Testis (tissue), 3 donors: ENCODE measurements around the gene PRR18. TPM values are rescaled to one million over a fixed set of nuclear protein-coding genes. Genes with fewer than 3 reads are reported as not detected.

Source experiments
- DNase-seq: peaks from one replicate; pipeline ENCODE4 v3.0.0-alpha.2; 2019
- H3K27ac ChIP-seq, 2 donors: fragments of 200-600 bp; sonication (generic); one replicate each; pipeline ENCODE4 v1.5.1; 2019
- H3K27me3 ChIP-seq: fragments of 200-600 bp; sonication (generic); one replicate; pipeline ENCODE4 v1.5.1; 2019
- H3K36me3 ChIP-seq: fragments of 200-600 bp; sonication (generic); one replicate; pipeline ENCODE4 v1.5.1; 2017; ENCODE audit warnings: low read depth; ENCODE audit errors: missing control alignments
- H3K4me1 ChIP-seq: fragments of 200-600 bp; sonication (generic); one replicate; pipeline ENCODE4 v1.5.1; 2019
- H3K4me3 ChIP-seq, 2 donors: fragments of 200-600 bp; sonication (generic); one replicate each; pipeline ENCODE4 v1.5.1; 2017 to 2019
- H3K9me3 ChIP-seq: fragments of 200-600 bp; sonication (generic); one replicate; pipeline ENCODE4 v1.5.1; 2017
- CTCF ChIP-seq, 3 experiments: fragments of 450-650 bp in 2 of 3; fragments of 200-600 bp in 1 of 3; sonication (generic) in 1 of 3; IDR thresholded peaks; one replicate each; pipeline ENCODE4 v1.5.1; 2016 to 2019; ENCODE audit warnings: antibody characterized with exemption in 3 of 3, mild to moderate bottlenecking in 2 of 3, moderate library complexity in 1 of 3
- POLR2A ChIP-seq: fragments of 450-650 bp; IDR thresholded peaks from one replicate; pipeline ENCODE4 v1.6.1; 2017; ENCODE audit warnings: antibody characterized with exemption, mild to moderate bottlenecking, moderate library complexity
- WGBS, 2 donors: methylation state at CpG; one replicate each; pipeline ENCODE4 v1.1.5; 2018; 5-methylcytosine and 5-hydroxymethylcytosine counted together
- intact Hi-C: fragments of 100-400 bp; cut with DNase I; formaldehyde crosslinking; loops from one replicate; pipeline ENCODE4 v1.15.1; 2023; ENCODE audit warnings: low total_unique reads
- polyA plus RNA-seq: library from polyadenylated mRNA; stranded (reverse); fragments of 350-450 nt; fragmentation: Illumina TruSeq; extraction: RNeasy Lipid Tissue Mini Kit (QIAGEN cat#74804); gene quantifications from one replicate; pipeline ENCODE4 v1.2.3, GENCODE V29; 2014; ENCODE audit warnings: low read depth, low replicate concordance; ENCODE audit not compliant: insufficient read depth
- total RNA-seq, 2 donors: library from RNA; depleted of rRNA; stranded (reverse); fragments of >200 nt; gene quantifications; one replicate each; pipeline ENCODE4 v1.2.3, GENCODE V29; 2016

The PRR18 gene
- total and polyA plus RNA-seq, 3 donors from 2014 or later, result 0.16 to 0.62 (median 0.39) TPM

GRCh38 chr6:166269301-166270039 lies 38.7 kb downstream of the PRR18 start:
- WGBS, 2 donors, result 80 to 84% methylated on average over 14 to 15 of the region's 15 CpGs
- TF ChIP-seq CTCF (IDR thresholded peaks at IDR 0.05) (no peak), POLR2A (no peak)
- Histone ChIP-seq H3K4me3 (no peak overlapping the region), H3K9me3 (no peaks in the 10 kb centered on the region), H3K36me3 (no peaks in the 10 kb centered on the region), H3K27ac (no peak overlapping the region), H3K4me1 (no peaks in the 10 kb centered on the region), H3K27me3 (no peaks in the 10 kb centered on the region)
- intact Hi-C loops, result loop anchor here (10.0 kb wide), 1 partner anchor 125 kb away; no protein-coding TSS in a partner anchor
- DNase-seq, result no peak

GRCh38 chr6:166268431-166268830 lies 39.8 kb downstream of the PRR18 start:
- intact Hi-C loops, result no loop called here
- no peak for DNase-seq
- WGBS, 2 donors, result 45 to 55% methylated on average over 7 to 9 of the region's 9 CpGs
- Histone ChIP-seq H3K4me3 (no peak overlapping the region), H3K4me1 (no peaks in the 10 kb centered on the region), H3K27ac (no peak overlapping the region), H3K36me3 (no peaks in the 10 kb centered on the region), H3K9me3 (no peaks in the 10 kb centered on the region), H3K27me3 (no peaks in the 10 kb centered on the region)
- no peak for TF ChIP-seq CTCF (IDR thresholded peaks at IDR 0.05)
- no peak for TF ChIP-seq POLR2A

- H3K4me1 ChIP-seq, result no peaks in the 10 kb centered on the region
- no peaks in the 10 kb centered on the region for H3K27me3 ChIP-seq
- intact Hi-C loops, result no loop called here
- H3K4me3 ChIP-seq, result no peak overlapping the region
- no peaks in the 10 kb centered on the region for H3K36me3 ChIP-seq
- WGBS, 2 donors, result 93 to 97% methylated on average over 5 of the region's 5 CpGs
- DNase-seq, result no peak
- no peak overlapping the region for H3K27ac ChIP-seq
- TF ChIP-seq POLR2A (no peak), CTCF (IDR thresholded peaks at IDR 0.05) (no peak)
- H3K9me3 ChIP-seq, result no peaks in the 10 kb centered on the region
Observed at GRCh38 chr6:166267526-166267925, 40.7 kb downstream of the PRR18 start.

- no peak for DNase-seq
- intact Hi-C loops, result no loop called here
- H3K36me3 ChIP-seq, result no peaks in the 10 kb centered on the region
- H3K27me3 ChIP-seq, result no peaks in the 10 kb centered on the region
- no peak overlapping the region for H3K27ac ChIP-seq
- no peak for TF ChIP-seq CTCF (IDR thresholded peaks at IDR 0.05)
- TF ChIP-seq POLR2A, result no peak
- 89 to 92% methylated on average over 3 of the region's 3 CpGs for WGBS, 2 donors
- H3K9me3 ChIP-seq, result no peaks in the 10 kb centered on the region
- no peak overlapping the region for H3K4me3 ChIP-seq
- H3K4me1 ChIP-seq, result no peaks in the 10 kb centered on the region
Observed at GRCh38 chr6:166266336-166266735, 41.9 kb downstream of the PRR18 start.
